CD14-positive monocyte (primary cell): Measurements from ENCODE around the gene PNLIPRP2. TPM values are rescaled to one million over a fixed set of nuclear protein-coding genes. Genes with fewer than 3 reads are reported as not detected.

ENCODE experiments used
- DNase-seq, 3 donors: peaks; one replicate each; pipeline ENCODE4 v3.0.0-alpha.2; 2011 to 2022
- H2AFZ ChIP-seq: 2 replicates; pipeline ENCODE4 v1.6.0; 2012; ENCODE audit warnings: mild to moderate bottlenecking, low read depth, low read length, inconsistent platforms; ENCODE audit not compliant: insufficient read depth, poor library complexity, severe bottlenecking
- H3K27ac ChIP-seq, 2 donors: 1 replicate in 1 of 2; 2 replicates in 1 of 2; pipeline ENCODE4 v1.5.1; 2012 to 2013; ENCODE audit warnings: low read length in 2 of 2, control low read depth in 1 of 2, inconsistent platforms in 1 of 2, low read depth in 1 of 2, mild to moderate bottlenecking in 1 of 2
- H3K27me3 ChIP-seq, 2 donors: one replicate each; pipeline versions ENCODE4 v1.6.0 to v1.6.1; 2011 to 2013; ENCODE audit warnings: low read length in 2 of 2; ENCODE audit not compliant: control insufficient read depth in 2 of 2, insufficient read depth in 2 of 2
- H3K36me3 ChIP-seq, 2 donors: replicated peaks in 1 of 2; 1 replicate in 1 of 2; 2 replicates in 1 of 2; pipeline versions ENCODE4 v1.5.1 to v1.6.1; 2012 to 2013; ENCODE audit warnings: low read length in 2 of 2, control low read depth in 1 of 2, inconsistent platforms in 1 of 2, mild to moderate bottlenecking in 1 of 2; ENCODE audit not compliant: insufficient read depth in 2 of 2, control insufficient read depth in 1 of 2
- H3K4me1 ChIP-seq, 2 donors: 1 replicate in 1 of 2; 2 replicates in 1 of 2; pipeline versions ENCODE4 v1.5.1 to v1.6.1; 2012 to 2013; ENCODE audit warnings: low read length in 2 of 2, control low read depth in 1 of 2, inconsistent platforms in 1 of 2, mild to moderate bottlenecking in 1 of 2, moderate library complexity in 1 of 2; ENCODE audit not compliant: insufficient read depth in 2 of 2, control insufficient read depth in 1 of 2
- H3K4me2 ChIP-seq: replicated peaks from 2 replicates; pipeline ENCODE3; 2012; ENCODE audit warnings: low read length, moderate library complexity, mild to moderate bottlenecking; ENCODE audit not compliant: poor library complexity, severe bottlenecking; ENCODE audit errors: extremely low read depth
- H3K4me3 ChIP-seq, 3 experiments: fragments of 200-600 bp in 1 of 3; sonication (generic) in 1 of 3; replicated peaks in 1 of 3; 1 replicate in 2 of 3; 2 replicates in 1 of 3; pipeline ENCODE4 v1.5.1; 2011 to 2013; ENCODE audit warnings: low read length in 3 of 3, mild to moderate bottlenecking in 3 of 3, control low read depth in 2 of 3, low read depth in 2 of 3, inconsistent platforms in 1 of 3, moderate library complexity in 1 of 3
- H3K79me2 ChIP-seq: 2 replicates; pipeline ENCODE4 v1.6.0; 2012; ENCODE audit warnings: mild to moderate bottlenecking, control low read depth, inconsistent platforms, low read length, moderate library complexity; ENCODE audit not compliant: insufficient read depth
- H3K9ac ChIP-seq: 2 replicates; pipeline ENCODE4 v1.6.0; 2017; ENCODE audit warnings: low read length, mild to moderate bottlenecking; ENCODE audit not compliant: insufficient read depth, poor library complexity, severe bottlenecking
- H3K9me3 ChIP-seq, 2 donors: replicated peaks in 1 of 2; 1 replicate in 1 of 2; 2 replicates in 1 of 2; pipeline versions ENCODE4 v1.5.1 to v1.6.1; 2012 to 2013; ENCODE audit warnings: low read length in 2 of 2, control low read depth in 1 of 2; ENCODE audit not compliant: control insufficient read depth in 1 of 2, insufficient read depth in 1 of 2
- H4K20me1 ChIP-seq: 2 replicates; pipeline ENCODE4 v1.6.0; 2012; ENCODE audit warnings: mild to moderate bottlenecking, low read length, control low read depth, moderate library complexity; ENCODE audit not compliant: insufficient read depth
- H3K27ac Mint-ChIP-seq, 7 donors: one replicate each; pipeline ENCODE4 v1.8.0; 2020; ENCODE audit warnings: mild to moderate bottlenecking in 7 of 7, mixed read lengths in 7 of 7, moderate library complexity in 6 of 7, inconsistent platforms in 2 of 7
- H3K27me3 Mint-ChIP-seq, 3 donors: one replicate each; pipeline ENCODE4 v1.8.0; 2021 to 2022; ENCODE audit warnings: low read depth in 3 of 3, mild to moderate bottlenecking in 3 of 3, mixed read lengths in 3 of 3, moderate library complexity in 3 of 3, inconsistent platforms in 1 of 3
- H3K36me3 Mint-ChIP-seq, 2 donors: one replicate each; pipeline ENCODE4 v1.8.0; 2020; ENCODE audit warnings: mixed read lengths in 2 of 2, inconsistent platforms in 1 of 2, mild to moderate bottlenecking in 1 of 2
- H3K4me1 Mint-ChIP-seq: one replicate; pipeline ENCODE4 v1.8.0; 2020; ENCODE audit warnings: mild to moderate bottlenecking, mixed read lengths
- H3K4me3 Mint-ChIP-seq, 2 donors: one replicate each; pipeline ENCODE4 v1.8.0; 2020; ENCODE audit warnings: mild to moderate bottlenecking in 2 of 2, mixed read lengths in 2 of 2, moderate library complexity in 1 of 2
- H3K9me3 Mint-ChIP-seq, 7 donors: one replicate each; pipeline ENCODE4 v1.8.0; 2020 to 2022; ENCODE audit warnings: mixed read lengths in 7 of 7, mild to moderate bottlenecking in 6 of 7, moderate library complexity in 6 of 7, inconsistent platforms in 2 of 7
- CTCF ChIP-seq: fragments of 200-600 bp; IDR thresholded peaks from one replicate; pipeline ENCODE4 v1.8.0; 2022; ENCODE audit warnings: antibody characterized with exemption, mild to moderate bottlenecking
- WGBS: methylation state at CpG from one replicate; pipeline ENCODE4 v1.1.5; 2013; ENCODE audit warnings: missing lambda C conversion rate; ENCODE audit not compliant: insufficient coverage; 5-methylcytosine and 5-hydroxymethylcytosine counted together
- intact Hi-C, 2 donors: fragments of 100-400 bp; cut with micrococcal nuclease; formaldehyde crosslinking; loops; one replicate each; pipeline versions ENCODE4 v1.15.0 to v1.15.1; 2023
- polyA plus RNA-seq, 3 donors: library from polyadenylated mRNA; depleted of rRNA in 1 of 3; unstranded in 2 of 3; stranded (reverse) in 1 of 3; fragments of 300-500 nt in 2 of 3; fragments of >200 nt in 1 of 3; fragmentation: Illumina TruSeq in 2 of 3; gene quantifications; 1 replicate in 2 of 3; 2 replicates in 1 of 3; pipeline ENCODE4 v1.2.3, GENCODE V29; 2012 to 2021

PNLIPRP2 gene
- polyA plus RNA-seq, 3 donors, result not detected

- intact Hi-C loops, result no loop called here
- Histone ChIP-seq H3K9ac (no peak overlapping the region), H3K9me3 (no peaks in the 10 kb centered on the region), H3K36me3 (no peaks in the 10 kb centered on the region), H3K4me1 (no peaks in the 10 kb centered on the region), H3K79me2 (no peaks in the 10 kb centered on the region), H3K4me2 (no peak overlapping the region), H4K20me1 (no peaks in the 10 kb centered on the region), H3K27ac (no peak overlapping the region), H3K4me3 (no peak overlapping the region), H2AFZ (no peak overlapping the region), H3K27me3 (no peaks in the 10 kb centered on the region)
- H3K4me3 Mint-ChIP-seq, result no peak overlapping the region
- H3K27ac Mint-ChIP-seq, result no peak overlapping the region
- no peak for TF ChIP-seq CTCF
- no peaks in the 10 kb centered on the region for H3K4me1 Mint-ChIP-seq
- H3K9me3 Mint-ChIP-seq, result peaks cover 0 to 3% (median 0%) of the 10 kb centered on the region in 7 donors
- peaks cover 8 to 12% (median 12%) of the 10 kb centered on the region in 3 donors for H3K27me3 Mint-ChIP-seq
- no peak for DNase-seq
- 92% methylated on average over 5 of the region's 5 CpGs for WGBS
- H3K36me3 Mint-ChIP-seq, result no peaks in the 10 kb centered on the region
Measured at GRCh38 chr10:116664631-116665030, 43.9 kb downstream of the PNLIPRP2 start.

- WGBS, result 93% methylated on average over 10 of the region's 13 CpGs
- Mint-ChIP-seq H3K4me3 (no peak overlapping the region), H3K27ac (no peak overlapping the region), H3K9me3 (peaks cover 0 to 3% (median 0%) of the 10 kb centered on the region in 7 donors), H3K4me1 (no peaks in the 10 kb centered on the region), H3K27me3 (peaks cover 15 to 17% (median 17%) of the 10 kb centered on the region in 3 donors), H3K36me3 (no peaks in the 10 kb centered on the region)
- H3K4me1 ChIP-seq, result no peaks in the 10 kb centered on the region
- no peak overlapping the region for H3K9ac ChIP-seq
- no peak overlapping the region for H3K4me3 ChIP-seq
- H4K20me1 ChIP-seq, result no peaks in the 10 kb centered on the region
- H3K27ac ChIP-seq, result no peak overlapping the region
- no peak for DNase-seq
- intact Hi-C loops, result no loop called here
- H3K9me3 ChIP-seq, result no peaks in the 10 kb centered on the region
- no peak for TF ChIP-seq CTCF
- no peak overlapping the region for H3K4me2 ChIP-seq
- peaks cover 0 to 5% of the 10 kb centered on the region in 2 donors for H3K27me3 ChIP-seq
- no peak overlapping the region for H2AFZ ChIP-seq
- H3K79me2 ChIP-seq, result no peaks in the 10 kb centered on the region
- H3K36me3 ChIP-seq, result no peaks in the 10 kb centered on the region
Measured at GRCh38 chr10:116665541-116666125, 44.9 kb downstream of the PNLIPRP2 start.
